ENCODE results near the gene KRTAP4-2. TPM values are rescaled to one million over a fixed set of nuclear protein-coding genes. Genes with fewer than 3 reads are reported as not detected.
"Not testable (repeated sequence)": the region's sequence is repeated elsewhere in the genome, so short reads cannot be mapped to it uniquely, and the experiment has no call there.

Gene KRTAP4-2
- total RNA-seq, 1 donor from 2014 or later = not detected

DNA sequence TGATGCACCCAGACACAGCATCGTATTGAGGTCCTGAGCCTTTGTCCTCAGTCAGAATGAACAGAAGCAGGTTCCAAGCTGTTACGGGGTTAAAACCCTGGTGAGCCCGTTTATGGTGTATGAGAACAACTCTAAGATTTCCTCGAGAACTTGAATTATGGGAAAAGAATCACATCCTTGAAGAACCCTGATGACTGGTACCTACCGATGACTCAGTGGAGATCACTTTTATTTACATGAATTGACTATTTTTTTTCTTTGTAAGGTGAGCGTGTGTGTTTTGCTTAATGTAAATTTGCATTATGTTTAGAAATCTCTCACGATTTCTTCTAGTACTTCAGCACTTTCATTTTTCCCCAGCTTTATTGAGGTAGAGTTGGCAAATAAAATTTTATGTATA, 14.2 kb downstream of the KRTAP4-2 start:
- no peak for DNase-seq (ENCODE audit: low spot score)

DNA sequence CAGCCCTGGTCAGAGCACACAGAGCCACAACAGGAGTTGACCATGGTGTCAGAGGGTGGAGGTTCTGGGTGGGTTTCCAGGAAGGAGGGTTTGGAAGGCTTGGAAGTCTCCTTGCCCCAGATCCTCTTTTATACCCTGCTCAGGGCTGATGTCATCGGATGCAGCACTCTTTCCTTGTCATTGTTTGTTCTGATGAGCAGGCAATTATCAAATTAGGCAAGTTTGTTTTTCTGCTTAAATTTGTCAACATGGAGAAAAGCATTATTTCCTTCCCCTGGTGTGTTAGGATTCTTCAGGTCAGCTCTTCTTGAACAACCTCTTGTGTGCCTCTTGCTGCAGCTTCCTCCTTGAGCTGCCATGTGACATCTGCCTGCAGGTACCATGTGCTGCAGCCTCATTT, 17.4 kb downstream of the KRTAP4-2 start, which contains the start of gene KRTAP4-4:
Gene KRTAP4-4 (minus strand): TSS at position 101 of the 400 bp plus-strand sequence. CDS start 57 bp downstream, at position 44.
- no peak for DNase-seq (ENCODE audit: low spot score)

DNA sequence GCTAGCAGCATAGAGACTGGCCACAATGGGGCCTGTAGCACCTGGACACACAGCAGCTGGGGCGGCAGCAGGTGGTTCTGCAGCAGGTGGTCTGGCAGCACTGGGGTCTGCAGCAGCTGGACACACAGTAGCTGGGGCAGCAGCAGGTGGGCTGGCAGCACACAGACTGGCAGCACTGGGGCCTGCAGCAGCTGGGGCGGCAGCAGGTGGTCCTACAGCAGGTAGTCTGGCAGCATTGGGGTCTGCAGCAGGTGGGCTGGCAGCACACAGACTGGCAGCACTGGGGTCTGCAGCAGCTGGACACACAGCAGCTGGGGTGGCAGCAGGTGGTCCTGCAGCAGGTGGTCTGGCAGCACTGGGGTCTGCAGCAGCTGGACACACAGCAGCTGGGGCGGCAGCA, 17.8 kb downstream of the KRTAP4-2 start:
- not testable (repeated sequence) for DNase-seq (ENCODE audit: low spot score)

GRCh38 chr17:41153856-41154255, 24.2 kb downstream of the KRTAP4-2 start:
- no peak for DNase-seq (ENCODE audit: low spot score)

- DNase-seq (ENCODE audit: low spot score) = no peak
These were observed 26.5 kb downstream of the KRTAP4-2 start for GRCh38 chr17:41151525-41151924.

GRCh38 chr17:41150026-41150425, 28.0 kb downstream of the KRTAP4-2 start:
- DNase-seq (ENCODE audit: low spot score) = no peak

DNA sequence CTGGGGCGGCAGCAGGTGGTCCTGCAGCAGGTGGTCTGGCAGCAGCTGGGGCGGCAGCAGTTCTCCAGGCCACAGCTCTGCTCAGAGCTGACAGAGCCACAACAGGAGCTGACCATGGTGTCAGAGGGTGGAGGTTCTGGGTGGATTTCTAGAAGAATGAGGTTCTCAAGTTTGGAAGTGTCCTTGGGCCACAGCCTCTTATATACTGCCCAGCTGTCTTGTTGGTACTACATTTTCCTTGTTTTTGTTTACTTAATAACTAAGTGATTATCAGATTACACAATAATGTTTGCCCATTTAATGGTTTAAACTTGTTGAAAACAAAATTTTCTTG, 28.4 kb downstream of the KRTAP4-2 start, which contains the start of gene KRTAP4-5:
Gene KRTAP4-5 (minus strand): TSS at position 174 of the 334 bp plus-strand sequence. CDS start 58 bp downstream, at position 116.
- no peak for DNase-seq (ENCODE audit: low spot score)

GRCh38 chr17:41148971-41149651, 28.9 kb downstream of the KRTAP4-2 start:
- not testable (repeated sequence) for DNase-seq (ENCODE audit: low spot score)

GRCh38 chr17:41147531-41148204, 30.4 kb downstream of the KRTAP4-2 start:
- DNase-seq (ENCODE audit: low spot score) = no peak

- DNase-seq (ENCODE audit: low spot score) = no peak
These were observed 32.8 kb downstream of the KRTAP4-2 start for GRCh38 chr17:41145261-41145660.

DNA sequence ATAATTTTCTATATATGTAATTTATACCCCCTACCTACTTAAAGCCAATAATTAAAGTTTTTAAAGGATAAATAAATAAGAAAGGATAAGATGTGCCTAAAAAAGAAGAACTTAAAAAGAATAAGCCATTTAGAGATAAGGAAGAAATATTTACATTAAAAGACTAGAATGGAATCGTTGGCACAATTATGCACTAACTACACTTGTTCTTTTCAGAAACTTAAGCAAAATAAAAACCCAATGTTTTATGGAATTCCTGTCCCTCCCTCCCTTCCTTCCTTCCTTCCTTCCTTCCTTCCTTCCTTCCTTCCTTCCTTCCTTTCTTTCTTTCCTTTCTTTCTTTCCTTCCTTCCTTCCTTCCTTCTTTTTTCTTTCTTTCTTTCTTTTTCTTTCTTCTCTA, 33.2 kb downstream of the KRTAP4-2 start:
- DNase-seq (ENCODE audit: low spot score) = no peak

DNA sequence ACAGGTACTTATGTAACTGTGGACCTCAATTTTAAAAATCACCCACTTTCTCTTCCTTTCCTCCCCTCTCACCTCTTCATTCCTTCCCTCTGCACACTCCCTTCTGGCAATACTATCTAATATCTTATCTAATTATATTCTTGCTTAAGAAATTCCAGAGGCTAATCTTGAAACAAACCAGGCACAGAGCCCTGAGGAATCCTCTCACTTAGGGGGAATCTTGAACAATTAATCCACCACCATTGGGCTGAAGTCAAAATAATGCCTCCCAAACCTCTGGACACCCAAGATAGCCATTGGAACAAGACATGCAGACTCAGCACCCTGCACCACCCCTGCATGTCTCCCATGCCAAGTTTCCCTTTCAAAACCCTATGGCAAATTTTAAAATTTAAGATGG, 36.7 kb downstream of the KRTAP4-2 start:
- DNase-seq (ENCODE audit: low spot score) = no peak

DNA sequence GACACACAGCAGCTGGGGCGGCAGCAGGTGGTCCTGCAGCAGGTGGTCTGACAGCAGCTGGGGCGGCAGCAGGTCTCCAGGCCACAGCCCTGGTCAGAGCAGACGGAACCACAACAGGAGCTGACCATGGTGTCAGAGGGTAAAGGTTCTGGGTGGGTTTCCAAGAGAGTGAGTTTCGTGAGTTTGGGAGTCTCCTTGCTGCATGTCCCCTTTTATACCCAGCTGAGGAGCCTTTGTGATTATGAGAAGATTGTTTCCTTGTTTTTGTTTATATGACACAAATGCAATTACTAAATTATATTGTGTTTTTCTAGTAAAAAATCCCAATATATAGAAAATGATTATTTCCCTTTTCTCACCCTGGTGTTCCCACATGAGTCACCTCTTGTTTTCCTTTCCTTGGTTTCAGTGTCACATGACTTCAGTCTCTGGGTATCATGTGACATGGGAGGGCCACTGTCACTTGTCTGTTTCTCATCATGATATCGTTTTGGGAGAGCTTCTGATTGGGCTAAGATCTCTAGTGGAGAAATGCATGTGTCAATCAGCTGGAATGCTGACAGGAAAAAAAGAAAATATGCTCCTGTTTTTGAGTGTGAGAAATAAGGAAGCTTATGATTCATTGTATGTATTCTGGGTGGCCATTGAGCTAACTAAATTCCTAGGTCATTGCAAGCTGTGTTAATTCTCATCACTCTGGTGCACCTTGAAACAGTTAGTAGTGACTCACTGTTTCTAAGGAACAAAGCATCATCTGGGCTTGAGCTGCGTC, 37.5 kb downstream of the KRTAP4-2 start, which contains the start of gene KRTAP4-6:
Gene KRTAP4-6 (minus strand): TSS at position 185 of the 772 bp plus-strand sequence. CDS start 57 bp downstream, at position 128.
- DNase-seq (ENCODE audit: low spot score) = no peak

GRCh38 chr17:41139865-41140264, 38.2 kb downstream of the KRTAP4-2 start:
- DNase-seq (ENCODE audit: low spot score) = not testable (repeated sequence)

DNA sequence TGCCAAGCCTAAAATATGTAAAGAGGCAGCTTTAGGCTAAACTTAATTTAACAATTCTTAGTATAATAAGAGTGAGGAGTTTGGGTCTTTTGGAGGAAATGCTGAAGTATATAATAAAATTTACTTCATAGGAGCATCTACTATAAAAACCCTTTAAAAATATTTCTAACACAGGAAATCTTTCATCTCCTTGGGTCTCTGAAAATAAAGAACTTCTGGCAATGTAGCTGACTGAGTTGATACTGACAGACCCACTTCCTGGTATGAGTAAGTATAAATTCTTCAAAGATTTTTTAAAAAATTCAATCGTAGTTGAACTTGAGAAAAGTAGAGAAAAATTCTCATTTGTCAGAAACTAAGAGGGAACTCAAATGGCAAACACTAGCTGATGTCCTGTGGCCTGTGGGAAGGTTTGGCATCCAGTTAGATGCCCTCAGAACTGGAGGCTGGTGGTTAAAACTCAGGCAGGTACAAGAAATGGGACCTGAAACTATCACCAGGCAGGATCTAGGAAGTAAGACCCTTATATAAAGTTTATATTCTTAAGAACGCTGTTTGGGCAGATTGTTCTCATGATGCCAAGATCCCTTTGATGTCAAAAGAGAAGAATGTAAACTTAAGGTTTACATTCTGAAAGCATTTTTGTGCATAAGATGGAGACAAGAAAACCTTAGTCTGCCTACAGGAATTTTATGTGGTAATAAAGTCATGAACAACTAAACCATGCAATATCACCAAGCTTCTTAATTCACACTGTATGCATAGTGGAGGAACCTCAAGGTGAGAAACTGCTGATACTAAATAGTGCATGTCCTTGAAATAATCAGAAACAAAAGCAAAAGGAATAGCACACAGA, 43.9 kb downstream of the KRTAP4-2 start:
- no peak for DNase-seq (ENCODE audit: low spot score)

GRCh38 chr17:41131979-41132378, 46.0 kb downstream of the KRTAP4-2 start:
- DNase-seq (ENCODE audit: low spot score) = no peak

Other genes with a start within 250 kb of the KRTAP4-2 start
- gene KRT23, start 240.6 kb downstream of the KRTAP4-2 start, total RNA-seq = 7.0 TPM
- gene KRT39, start 211.3 kb downstream of the KRTAP4-2 start, total RNA-seq = not detected
- gene KRT40, start 193.9 kb downstream of the KRTAP4-2 start, total RNA-seq = not detected
- gene KRTAP3-3, start 184.1 kb downstream of the KRTAP4-2 start, total RNA-seq = not detected
- not detected for gene KRTAP3-2, start 178.3 kb downstream of the KRTAP4-2 start, total RNA-seq
- gene KRTAP3-1, start 169.1 kb downstream of the KRTAP4-2 start, total RNA-seq = not detected
- not detected for gene KRTAP1-5, start 151.0 kb downstream of the KRTAP4-2 start, total RNA-seq
- gene KRTAP1-4, start 148.0 kb downstream of the KRTAP4-2 start, total RNA-seq = not detected
- gene KRTAP1-3, start 143.3 kb downstream of the KRTAP4-2 start, total RNA-seq = not detected
- gene KRTAP1-1, start 136.8 kb downstream of the KRTAP4-2 start, total RNA-seq = not detected
- gene KRTAP2-1, start 130.9 kb downstream of the KRTAP4-2 start, total RNA-seq = not detected
- not detected for gene KRTAP2-2, start 123.0 kb downstream of the KRTAP4-2 start, total RNA-seq
- gene KRTAP2-3, start 118.1 kb downstream of the KRTAP4-2 start, total RNA-seq = not detected
- gene KRTAP2-4, start 112.3 kb downstream of the KRTAP4-2 start, total RNA-seq = not detected
- not detected for gene KRTAP4-7, start 94.1 kb downstream of the KRTAP4-2 start, total RNA-seq
- gene KRTAP4-8, start 80.1 kb downstream of the KRTAP4-2 start, total RNA-seq = not detected
- not detected for gene KRTAP4-16, start 76.0 kb downstream of the KRTAP4-2 start, total RNA-seq
- gene KRTAP4-9, start 72.8 kb downstream of the KRTAP4-2 start, total RNA-seq = not detected
- not detected for gene KRTAP4-11, start 59.8 kb downstream of the KRTAP4-2 start, total RNA-seq
- not detected for gene KRTAP4-12, start 54.0 kb downstream of the KRTAP4-2 start, total RNA-seq
- gene KRTAP4-6, start 37.7 kb downstream of the KRTAP4-2 start, total RNA-seq = not detected
- gene KRTAP4-5, start 28.4 kb downstream of the KRTAP4-2 start, total RNA-seq = not detected
- gene KRTAP4-4, start 17.5 kb downstream of the KRTAP4-2 start, total RNA-seq = not detected
- not detected for gene KRTAP4-3, start 10.0 kb downstream of the KRTAP4-2 start, total RNA-seq
- not detected for gene KRTAP4-1, start 6.7 kb upstream of the KRTAP4-2 start, total RNA-seq
- not detected for gene KRTAP9-1, start 11.7 kb upstream of the KRTAP4-2 start, total RNA-seq
- gene KRTAP9-2, start 48.4 kb upstream of the KRTAP4-2 start, total RNA-seq = not detected
- gene KRTAP9-3, start 54.2 kb upstream of the KRTAP4-2 start, total RNA-seq = not detected
- not detected for gene KRTAP9-8, start 59.8 kb upstream of the KRTAP4-2 start, total RNA-seq
- not detected for gene KRTAP9-4, start 71.5 kb upstream of the KRTAP4-2 start, total RNA-seq
- gene KRTAP9-9, start 77.2 kb upstream of the KRTAP4-2 start, total RNA-seq = not detected
- gene KRTAP9-6, start 87.2 kb upstream of the KRTAP4-2 start, total RNA-seq = not detected
- gene KRTAP9-7, start 97.5 kb upstream of the KRTAP4-2 start, total RNA-seq = not detected
- not detected for gene KRTAP29-1, start 124.6 kb upstream of the KRTAP4-2 start, total RNA-seq
- gene KRTAP16-1, start 131.1 kb upstream of the KRTAP4-2 start, total RNA-seq = not detected
- gene KRTAP17-1, start 137.5 kb upstream of the KRTAP4-2 start, total RNA-seq = not detected
- not detected for gene KRT33A, start 172.6 kb upstream of the KRTAP4-2 start, total RNA-seq
- not detected for gene KRT33B, start 191.6 kb upstream of the KRTAP4-2 start, total RNA-seq
- gene KRT34, start 204.1 kb upstream of the KRTAP4-2 start, total RNA-seq = not detected
- not detected for gene KRT31, start 219.4 kb upstream of the KRTAP4-2 start, total RNA-seq
- gene KRT37, start 246.4 kb upstream of the KRTAP4-2 start, total RNA-seq = not detected